Immature natural killer cell (primary cell): ENCODE data around the gene GNG2. TPM values are rescaled to one million over a fixed set of nuclear protein-coding genes. Genes with fewer than 3 reads are reported as not detected.
A peak's percentile ranks its signal among the peaks of the same experiment; 100 is the strongest.

Experiments
- DNase-seq, 3 donors: peaks; one replicate each; pipeline ENCODE4 v3.0.0; 2022; ENCODE audit warnings: mixed read lengths in 1 of 3
- H3K27ac Mint-ChIP-seq, 6 donors: one replicate each; pipeline ENCODE4 v1.8.0; 2020; ENCODE audit warnings: mixed read lengths in 6 of 6, mild to moderate bottlenecking in 5 of 6, inconsistent platforms in 4 of 6, moderate library complexity in 3 of 6
- H3K27me3 Mint-ChIP-seq, 3 donors: one replicate each; pipeline ENCODE4 v1.8.0; 2020 to 2021; ENCODE audit warnings: low read depth in 3 of 3, mild to moderate bottlenecking in 3 of 3, mixed read lengths in 3 of 3, moderate library complexity in 3 of 3, inconsistent platforms in 1 of 3
- H3K36me3 Mint-ChIP-seq, 3 donors: one replicate each; pipeline ENCODE4 v1.8.0; 2020; ENCODE audit warnings: mixed read lengths in 3 of 3, inconsistent platforms in 2 of 3, mild to moderate bottlenecking in 2 of 3
- H3K4me1 Mint-ChIP-seq, 2 donors: one replicate each; pipeline ENCODE4 v1.8.0; 2020; ENCODE audit warnings: inconsistent platforms in 2 of 2, mild to moderate bottlenecking in 2 of 2, mixed read lengths in 2 of 2, moderate library complexity in 1 of 2
- H3K4me3 Mint-ChIP-seq, 5 donors: one replicate each; pipeline ENCODE4 v1.8.0; 2020; ENCODE audit warnings: mild to moderate bottlenecking in 5 of 5, mixed read lengths in 5 of 5, inconsistent platforms in 3 of 5, moderate library complexity in 3 of 5
- H3K9me3 Mint-ChIP-seq, 6 donors: one replicate each; pipeline ENCODE4 v1.8.0; 2020; ENCODE audit warnings: mild to moderate bottlenecking in 6 of 6, mixed read lengths in 6 of 6, inconsistent platforms in 4 of 6, moderate library complexity in 3 of 6
- polyA plus RNA-seq, 3 donors: library from polyadenylated mRNA; unstranded; fragments of 300-500 nt; fragmentation: Illumina TruSeq; gene quantifications; one replicate each; pipeline ENCODE4 v1.2.3, GENCODE V29; 2021

Gene GNG2
- polyA plus RNA-seq, 3 donors from 2014 or later: 391 to 466 (median 462) TPM

- DNase-seq: no peak
- peak overlapping the region; percentile 36 to 81 (median 70) for H3K4me3 Mint-ChIP-seq
- H3K36me3 Mint-ChIP-seq: peaks cover 3 to 9% (median 3%) of the 10 kb centered on the region in 3 donors
- peaks cover 62 to 72% of the 10 kb centered on the region in 2 donors for H3K4me1 Mint-ChIP-seq
- H3K9me3 Mint-ChIP-seq: peaks cover 0 to 4% (median under 1%) of the 10 kb centered on the region in 6 donors
- H3K27ac Mint-ChIP-seq: peak overlapping the region; percentile 99 to 100 (median 100)
- peaks cover 23 to 31% (median 26%) of the 10 kb centered on the region in 3 donors for H3K27me3 Mint-ChIP-seq
Observed at GRCh38 chr14:51844081-51844881, 16.1 kb upstream of the GNG2 start.

- Mint-ChIP-seq H3K27ac (peak overlapping the region; percentile 99 to 100 (median 100)), H3K27me3 (peaks cover 24 to 31% (median 27%) of the 10 kb centered on the region in 3 donors), H3K36me3 (peaks cover 5 to 11% (median 5%) of the 10 kb centered on the region in 3 donors), H3K4me3 (peak overlapping the region; percentile 50 to 93 (median 79)), H3K4me1 (peaks cover 75 to 88% of the 10 kb centered on the region in 2 donors), H3K9me3 (peaks cover 0 to 5% (median under 1%) of the 10 kb centered on the region in 6 donors)
- DNase-seq: no peak
Observed at GRCh38 chr14:51845811-51846210, 14.6 kb upstream of the GNG2 start.

- H3K27me3 Mint-ChIP-seq: peaks cover 24 to 31% (median 27%) of the 10 kb centered on the region in 3 donors
- peaks cover 5 to 11% (median 5%) of the 10 kb centered on the region in 3 donors for H3K36me3 Mint-ChIP-seq
- H3K9me3 Mint-ChIP-seq: peaks cover 0 to 5% (median under 1%) of the 10 kb centered on the region in 6 donors
- H3K27ac Mint-ChIP-seq: peak overlapping the region; percentile 99 to 100 (median 100)
- H3K4me3 Mint-ChIP-seq: peak overlapping the region; percentile 78 to 93 (median 80)
- peaks cover 86 to 97% of the 10 kb centered on the region in 2 donors for H3K4me1 Mint-ChIP-seq
- DNase-seq: peak; percentile 96 to 98 (median 97)
Observed at GRCh38 chr14:51846631-51847488, 13.6 kb upstream of the GNG2 start.

GRCh38 chr14:51847489-51847796, 13.0 kb upstream of the GNG2 start:
- Mint-ChIP-seq H3K4me3 (peak overlapping the region; percentile 78 to 93 (median 80)), H3K9me3 (peaks cover 0 to 5% (median under 1%) of the 10 kb centered on the region in 6 donors), H3K27ac (peak overlapping the region; percentile 99 to 100 (median 100)), H3K27me3 (peaks cover 24 to 31% (median 27%) of the 10 kb centered on the region in 3 donors), H3K4me1 (peaks cover 89 to 97% of the 10 kb centered on the region in 2 donors), H3K36me3 (peaks cover 5 to 11% (median 5%) of the 10 kb centered on the region in 3 donors)
- no peak for DNase-seq

- peak overlapping the region; percentile 73 to 88 (median 84) for H3K4me3 Mint-ChIP-seq
- H3K27ac Mint-ChIP-seq: peak overlapping the region; percentile 99 to 100 (median 100)
- H3K4me1 Mint-ChIP-seq: peaks cover 93 to 100% of the 10 kb centered on the region in 2 donors
- peak; percentile 57 to 68 (median 63) for DNase-seq
- peaks cover 24 to 31% (median 27%) of the 10 kb centered on the region in 3 donors for H3K27me3 Mint-ChIP-seq
- peaks cover 5 to 11% (median 5%) of the 10 kb centered on the region in 3 donors for H3K36me3 Mint-ChIP-seq
- H3K9me3 Mint-ChIP-seq: peaks cover 0 to 5% (median under 1%) of the 10 kb centered on the region in 6 donors
Observed at GRCh38 chr14:51848120-51848519, 12.3 kb upstream of the GNG2 start.

GRCh38 chr14:51849097-51849496, 11.3 kb upstream of the GNG2 start:
- Mint-ChIP-seq H3K27ac (peak overlapping the region; percentile 99 to 100 (median 100)), H3K4me1 (peaks cover 93 to 97% of the 10 kb centered on the region in 2 donors), H3K9me3 (peaks cover 0 to 5% (median under 1%) of the 10 kb centered on the region in 6 donors), H3K36me3 (peaks cover 5 to 7% (median 5%) of the 10 kb centered on the region in 3 donors), H3K4me3 (peak overlapping the region; percentile 70 to 88 (median 74)), H3K27me3 (peaks cover 24 to 31% (median 27%) of the 10 kb centered on the region in 3 donors)
- peak; percentile 70 to 78 (median 77) for DNase-seq

GRCh38 chr14:51850651-51851050, 9.8 kb upstream of the GNG2 start:
- Mint-ChIP-seq H3K27ac (peak overlapping the region; percentile 80 to 99 (median 90)), H3K9me3 (peaks cover 0 to 5% (median under 1%) of the 10 kb centered on the region in 6 donors), H3K4me1 (peaks cover 89 to 90% of the 10 kb centered on the region in 2 donors), H3K36me3 (peaks cover 5 to 8% (median 5%) of the 10 kb centered on the region in 3 donors), H3K4me3 (peak overlapping the region in 2 of 5 donors; percentile 45 to 59), H3K27me3 (peaks cover 22 to 27% (median 24%) of the 10 kb centered on the region in 3 donors)
- no peak for DNase-seq

- Mint-ChIP-seq H3K9me3 (peaks cover 0 to 5% (median under 1%) of the 10 kb centered on the region in 6 donors), H3K27ac (peak overlapping the region; percentile 77 to 99 (median 86)), H3K36me3 (peaks cover 5 to 8% (median 5%) of the 10 kb centered on the region in 3 donors), H3K4me3 (peak overlapping the region; percentile 11 to 77 (median 61)), H3K4me1 (peaks cover 78 to 79% of the 10 kb centered on the region in 2 donors), H3K27me3 (peaks cover 10 to 13% (median 12%) of the 10 kb centered on the region in 3 donors)
- no peak for DNase-seq
Observed at GRCh38 chr14:51852541-51852940, 7.9 kb upstream of the GNG2 start.

GRCh38 chr14:51855234-51855633, 5.2 kb upstream of the GNG2 start:
- DNase-seq: no peak
- Mint-ChIP-seq H3K4me1 (peaks cover 76 to 77% of the 10 kb centered on the region in 2 donors), H3K9me3 (no peaks in the 10 kb centered on the region), H3K36me3 (peaks cover 0 to 3% (median 0%) of the 10 kb centered on the region in 3 donors), H3K27me3 (peaks cover 0 to 4% (median 1%) of the 10 kb centered on the region in 3 donors), H3K27ac (peak overlapping the region in 1 of 6 donors; percentile 64), H3K4me3 (no peak overlapping the region)

- Mint-ChIP-seq H3K27ac (peak overlapping the region in 2 of 6 donors; percentile 8 to 36), H3K27me3 (peaks cover 2 to 14% (median 10%) of the 10 kb centered on the region in 3 donors), H3K36me3 (peaks cover 0 to 3% (median 0%) of the 10 kb centered on the region in 3 donors), H3K4me3 (peak overlapping the region in 1 of 5 donors; percentile 10), H3K4me1 (peaks cover 64% of the 10 kb centered on the region in 2 donors), H3K9me3 (no peaks in the 10 kb centered on the region)
- DNase-seq: no peak
Observed at GRCh38 chr14:51856792-51857296, 3.6 kb upstream of the GNG2 start.

- peak overlapping the region in 5 of 6 donors; percentile 96 to 99 (median 96) for H3K27ac Mint-ChIP-seq
- DNase-seq: no peak
- no peaks in the 10 kb centered on the region for H3K9me3 Mint-ChIP-seq
- peaks cover 44 to 63% of the 10 kb centered on the region in 2 donors for H3K4me1 Mint-ChIP-seq
- H3K27me3 Mint-ChIP-seq: peaks cover 2 to 14% (median 10%) of the 10 kb centered on the region in 3 donors
- peaks cover 4 to 6% (median 5%) of the 10 kb centered on the region in 3 donors for H3K36me3 Mint-ChIP-seq
- peak overlapping the region in 4 of 5 donors; percentile 22 to 98 (median 73) for H3K4me3 Mint-ChIP-seq
Observed at GRCh38 chr14:51859131-51859530, 1.3 kb upstream of the GNG2 start.

- Mint-ChIP-seq H3K4me3 (peak overlapping the region; percentile 95 to 98 (median 98)), H3K36me3 (peaks cover 3 to 5% (median 4%) of the 10 kb centered on the region in 3 donors), H3K27ac (peak overlapping the region in 5 of 6 donors; percentile 96 to 99 (median 96)), H3K4me1 (peaks cover 35 to 63% of the 10 kb centered on the region in 2 donors), H3K9me3 (no peaks in the 10 kb centered on the region), H3K27me3 (peaks cover 2 to 16% (median 11%) of the 10 kb centered on the region in 3 donors)
- peak in 2 of 3 donors; percentile 53 to 58 for DNase-seq
Observed at GRCh38 chr14:51860825-51861499, 550 bp downstream of the GNG2 start.
